Kidney capillary endothelial cell (primary cell): Measurements from ENCODE around the gene GJD2.

ENCODE experiments used
- DNase-seq: peaks from one replicate; pipeline ENCODE4 v3.0.0-alpha.2; 2018; ENCODE audit warnings: low spot score

The GJD2 gene

DNA sequence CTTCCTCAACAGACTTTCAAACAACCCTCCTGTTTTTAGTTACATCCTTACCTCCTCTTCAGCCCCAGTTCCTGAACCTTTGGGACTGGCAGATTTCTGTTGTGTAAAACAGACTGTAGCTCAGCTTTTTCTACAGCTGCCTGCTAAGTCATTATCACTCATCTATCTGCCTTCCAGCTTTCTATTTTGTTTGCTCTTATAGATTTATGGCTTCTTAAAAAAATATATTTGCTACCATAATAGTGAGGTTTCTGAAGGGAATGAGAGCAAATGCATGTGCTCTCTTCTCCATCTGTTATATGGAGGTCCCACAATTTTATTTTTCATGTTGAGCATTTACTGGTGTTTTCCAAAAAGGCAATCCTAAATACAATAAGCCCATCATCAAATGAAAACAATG, 18.2 kb upstream of the GJD2 start:
- DNase-seq: no peak

DNA sequence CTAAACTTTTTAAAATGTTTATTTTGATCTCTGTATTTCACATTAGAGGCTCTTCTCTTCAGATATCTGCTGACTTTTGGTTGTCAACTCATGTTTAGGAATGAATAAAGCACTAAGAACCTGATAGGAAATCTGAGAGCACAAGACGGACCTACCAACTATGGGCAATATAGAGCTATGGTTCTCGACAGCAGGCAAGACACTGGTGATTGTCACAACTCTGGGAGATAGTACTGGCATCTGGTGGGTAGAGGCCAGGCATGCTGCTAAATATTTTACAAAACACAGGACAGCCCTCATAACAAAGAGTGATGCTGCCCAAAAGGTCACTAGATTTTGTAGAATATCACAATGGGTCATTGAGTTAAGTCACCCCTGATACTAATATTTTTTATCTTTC, 17.5 kb upstream of the GJD2 start:
- DNase-seq: no peak

DNA sequence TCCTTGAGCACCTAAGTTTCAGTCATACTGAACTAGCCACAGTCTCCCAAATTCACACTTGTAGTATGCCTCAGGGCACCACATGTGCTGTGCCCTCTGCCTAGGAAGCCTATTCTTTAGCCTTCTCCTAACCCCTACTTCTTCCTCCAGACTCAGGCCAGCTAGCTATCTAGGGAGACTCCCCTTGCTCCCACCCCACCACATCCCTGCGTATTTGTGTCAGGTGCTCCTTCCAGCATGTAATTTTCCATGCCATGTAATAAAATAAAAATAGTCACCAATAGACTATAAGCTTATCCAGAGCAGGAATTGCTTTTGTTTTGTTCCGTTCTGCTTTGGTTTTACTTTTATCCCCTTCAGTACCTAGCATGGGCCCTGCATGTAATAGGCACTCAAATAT, 14.9 kb upstream of the GJD2 start:
- no peak for DNase-seq

DNA sequence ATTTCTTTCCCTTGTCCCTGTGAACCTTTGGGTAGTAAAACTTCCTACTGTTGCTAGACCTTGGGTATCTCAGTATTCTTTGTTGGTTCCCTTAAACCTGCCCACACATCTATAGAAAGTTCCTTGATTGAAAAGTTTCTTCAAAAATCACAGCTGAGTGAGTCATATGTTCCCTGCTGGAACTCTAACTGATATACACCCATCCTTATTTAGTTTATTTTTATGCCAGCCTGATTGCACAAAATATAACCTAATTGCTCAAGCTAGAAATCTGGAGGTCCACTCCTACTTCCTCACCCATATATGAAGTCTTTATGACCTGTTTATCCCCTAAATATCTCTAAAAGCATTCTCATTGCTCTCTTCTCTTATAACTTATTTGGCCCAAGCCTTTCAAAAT, 13.7 kb upstream of the GJD2 start:
- no peak for DNase-seq

- no peak for DNase-seq
These were observed 10.9 kb upstream of the GJD2 start for GRCh38 chr15:34765741-34766140.

DNA sequence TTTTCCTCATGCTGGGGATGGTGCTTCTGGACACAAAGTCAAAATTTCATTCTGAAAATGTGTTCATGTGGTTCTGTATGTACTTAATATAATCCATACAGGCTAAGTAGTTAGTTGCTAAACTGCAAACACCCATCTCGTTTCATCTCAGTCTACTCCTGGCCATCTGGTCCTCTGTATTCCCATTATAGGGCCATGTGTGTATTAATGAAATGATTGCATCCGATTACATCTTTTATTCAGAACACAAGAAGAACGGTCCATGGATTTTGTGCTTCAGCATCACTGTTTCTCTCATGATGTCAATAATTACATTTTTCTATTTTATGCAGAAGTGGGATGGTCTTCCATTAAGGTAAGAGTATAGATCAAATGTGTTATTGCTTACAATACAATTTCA, 6.1 kb upstream of the GJD2 start:
- DNase-seq: no peak

- no peak for DNase-seq
These were observed 5.2 kb upstream of the GJD2 start for GRCh38 chr15:34759992-34760391.

GRCh38 chr15:34759347-34759746, 4.5 kb upstream of the GJD2 start:
- no peak for DNase-seq

GRCh38 chr15:34757262-34757661, 2.5 kb upstream of the GJD2 start:
- DNase-seq: no peak

- DNase-seq: no peak
These were observed 598 bp upstream of the GJD2 start for GRCh38 chr15:34755419-34755773.

- DNase-seq: no peak
These were observed 612 bp downstream of the GJD2 start for GRCh38 chr15:34754171-34754601.

DNA sequence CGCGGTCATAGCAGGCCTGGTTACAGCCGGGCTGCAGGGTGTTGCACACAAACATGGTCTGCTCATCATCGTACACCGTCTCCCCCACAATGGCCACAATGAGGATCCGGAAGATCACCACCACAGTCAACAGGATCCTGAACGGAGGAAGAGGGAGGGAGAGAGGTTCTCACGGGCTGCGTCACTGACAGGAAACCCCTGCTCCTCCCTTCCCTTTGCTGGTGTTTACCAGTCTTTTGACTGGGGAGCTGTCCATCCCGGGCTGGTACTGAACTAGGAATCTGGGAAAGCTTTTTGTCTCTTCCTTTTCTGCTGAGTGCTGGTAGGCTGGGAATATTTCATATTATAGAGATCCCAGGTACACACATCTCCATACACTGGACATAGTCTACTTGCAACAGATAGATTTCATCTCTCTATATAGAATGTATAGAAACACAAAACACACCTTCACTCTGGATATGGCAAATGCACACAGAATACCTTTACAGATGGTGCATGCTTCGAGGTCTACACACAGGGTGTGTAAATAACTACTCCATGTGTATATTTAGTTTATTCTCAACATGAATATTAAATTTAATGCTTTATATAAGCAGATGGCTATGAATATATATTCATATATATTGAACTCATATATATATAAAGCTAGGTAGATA, 1.4 kb downstream of the GJD2 start:
- peak; percentile 47 for DNase-seq

DNA sequence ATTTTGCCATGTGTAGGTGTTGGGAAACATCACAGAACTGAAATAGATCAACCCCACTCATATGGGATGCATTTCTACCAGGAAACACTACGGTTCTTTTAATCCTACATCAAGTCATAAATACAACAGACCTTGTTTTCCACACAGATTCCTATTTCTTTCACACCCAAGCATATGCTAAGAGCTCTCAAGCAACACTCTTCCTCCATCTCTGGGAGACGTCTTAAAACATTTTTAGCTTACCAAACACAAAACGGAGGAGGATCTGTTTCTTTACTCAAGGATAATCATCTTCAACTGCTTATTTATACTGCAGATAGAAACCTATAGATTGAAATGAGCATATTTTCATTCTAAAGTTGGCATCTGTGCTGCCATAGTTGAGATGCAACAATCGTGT, 5.1 kb downstream of the GJD2 start:
- DNase-seq: no peak

GRCh38 chr15:34739346-34739745, 15.5 kb downstream of the GJD2 start:
- no peak for DNase-seq

DNA sequence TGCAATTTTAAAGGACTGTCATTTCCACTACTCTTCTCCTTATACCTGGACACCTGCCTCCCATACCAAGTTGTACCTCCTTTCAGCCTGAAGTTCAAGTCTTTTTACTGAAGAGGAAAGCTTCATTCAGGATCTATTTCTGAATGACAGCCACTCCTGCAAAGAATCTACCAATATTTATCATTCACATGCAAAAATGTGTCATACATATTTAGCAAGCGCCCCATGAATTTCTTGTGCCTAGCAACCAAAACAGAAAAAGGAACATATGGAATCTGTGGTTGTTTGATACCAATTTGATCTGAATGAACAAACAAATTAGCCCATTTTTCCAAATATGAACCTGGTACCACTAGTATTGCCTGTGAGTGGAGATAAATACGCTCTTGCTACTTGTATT, 16.8 kb downstream of the GJD2 start:
- no peak for DNase-seq

DNA sequence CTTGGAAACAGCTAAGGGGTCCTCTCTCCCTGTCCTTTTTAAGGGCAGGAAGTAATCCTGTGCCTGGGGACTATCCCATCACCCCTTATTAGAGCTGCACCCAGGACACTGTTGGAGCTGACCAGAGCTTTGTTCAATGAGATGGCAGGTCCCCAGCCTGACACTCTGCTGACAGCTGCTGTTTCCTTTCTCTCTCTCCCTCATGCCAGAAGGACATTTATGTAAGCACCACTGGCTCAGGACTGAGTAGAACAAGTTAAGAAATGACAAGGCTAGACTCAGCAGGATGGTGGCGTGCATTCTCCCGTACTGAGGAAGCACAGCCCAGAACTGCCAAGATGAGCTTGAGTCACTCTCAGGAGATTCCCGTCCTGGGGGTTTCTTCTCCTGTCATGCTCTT, 17.3 kb downstream of the GJD2 start:
- no peak for DNase-seq

DNA sequence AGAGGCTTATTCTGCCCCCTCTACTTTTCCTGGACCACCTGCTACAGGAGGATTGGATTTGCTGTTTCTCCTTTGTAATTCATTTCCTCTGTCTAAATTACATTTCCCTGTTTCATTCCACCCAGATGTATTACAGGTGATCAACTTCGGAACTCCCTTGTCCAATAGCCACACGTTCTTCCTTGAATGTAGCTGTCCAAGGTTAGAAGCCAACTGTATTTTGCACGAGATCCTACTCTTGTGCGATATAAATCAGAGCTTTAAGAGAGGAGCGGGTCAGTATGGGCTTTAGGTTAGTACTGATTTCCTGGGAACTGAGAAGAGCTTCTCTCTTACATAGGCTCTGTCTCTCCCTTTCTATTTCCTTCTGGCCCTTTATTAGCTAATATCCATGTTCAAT, 20.5 kb downstream of the GJD2 start:
- no peak for DNase-seq

DNA sequence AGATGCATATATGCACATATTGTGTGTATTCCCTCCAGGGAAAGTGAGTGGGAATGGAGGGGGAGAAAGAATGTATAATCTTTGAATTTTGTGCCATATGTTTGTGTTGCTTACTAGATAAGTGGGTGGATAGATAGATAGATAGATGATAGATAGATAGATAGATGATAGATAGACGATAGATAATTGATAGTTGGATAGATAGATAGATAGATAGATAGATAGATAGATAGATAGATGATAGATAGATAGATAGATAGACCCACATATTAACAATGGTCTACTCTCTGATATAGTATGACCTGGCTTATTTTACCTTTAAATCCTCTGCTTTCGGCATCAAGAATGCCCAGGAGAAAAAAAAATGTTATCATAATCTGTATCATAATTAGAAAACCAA, 21.2 kb downstream of the GJD2 start:
- DNase-seq: no peak

DNA sequence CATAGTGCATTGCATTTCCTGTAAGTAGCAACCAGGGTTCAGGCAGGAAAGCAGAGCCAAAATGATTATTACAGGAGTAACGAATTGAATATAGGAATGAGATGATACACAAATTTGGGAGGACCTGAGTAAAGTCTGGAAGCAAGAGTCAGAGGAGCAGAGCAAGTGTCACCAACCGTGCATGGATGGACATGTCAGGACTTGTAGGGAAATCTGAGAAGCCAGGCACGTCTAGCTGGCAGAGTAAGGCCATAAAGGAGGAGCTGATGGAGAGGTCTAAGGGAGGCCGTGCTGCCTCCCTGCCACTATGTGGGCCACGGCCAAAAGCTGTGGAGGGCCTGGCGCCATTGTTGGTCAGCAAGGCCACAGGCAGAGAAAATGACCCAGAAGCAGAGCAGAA, 22.4 kb downstream of the GJD2 start:
- DNase-seq: no peak

GRCh38 chr15:34730701-34731100, 24.1 kb downstream of the GJD2 start:
- no peak for DNase-seq

- DNase-seq: no peak
These were observed 24.9 kb downstream of the GJD2 start for GRCh38 chr15:34729886-34730285.

GRCh38 chr15:34729056-34729455, 25.7 kb downstream of the GJD2 start:
- no peak for DNase-seq

DNA sequence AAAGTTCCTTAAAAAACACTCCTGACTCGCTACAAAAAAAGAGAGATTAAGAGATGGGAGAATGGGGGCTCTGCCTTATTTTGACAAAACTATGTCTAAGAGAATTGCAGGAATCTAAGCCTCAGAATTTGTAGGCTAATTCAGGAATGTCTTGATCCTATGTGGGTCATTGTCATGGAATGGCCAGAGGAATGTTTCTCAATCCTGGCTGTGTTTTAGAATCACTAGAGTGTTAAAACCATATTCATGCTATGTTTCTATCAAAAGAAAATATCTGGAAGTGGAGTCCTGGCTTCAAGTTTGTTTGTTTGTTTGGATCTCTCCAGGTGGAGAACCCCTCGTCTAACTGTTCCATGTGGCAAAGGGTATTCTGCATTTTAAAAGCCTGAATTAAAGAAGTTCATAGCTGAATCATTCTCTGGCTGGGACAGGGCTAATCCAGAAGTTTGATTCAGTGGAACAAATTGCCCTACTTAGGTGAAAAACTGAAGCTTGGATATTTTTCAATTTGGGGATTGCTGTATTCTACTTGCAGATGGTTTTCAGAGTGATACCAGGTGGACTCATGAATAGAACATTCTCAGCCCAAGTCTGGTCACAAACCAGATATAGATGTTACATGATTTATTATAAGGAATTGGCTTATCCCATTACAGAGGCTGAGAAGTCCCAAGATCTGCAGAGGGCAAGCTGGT, 28.2 kb downstream of the GJD2 start:
- no peak for DNase-seq

DNA sequence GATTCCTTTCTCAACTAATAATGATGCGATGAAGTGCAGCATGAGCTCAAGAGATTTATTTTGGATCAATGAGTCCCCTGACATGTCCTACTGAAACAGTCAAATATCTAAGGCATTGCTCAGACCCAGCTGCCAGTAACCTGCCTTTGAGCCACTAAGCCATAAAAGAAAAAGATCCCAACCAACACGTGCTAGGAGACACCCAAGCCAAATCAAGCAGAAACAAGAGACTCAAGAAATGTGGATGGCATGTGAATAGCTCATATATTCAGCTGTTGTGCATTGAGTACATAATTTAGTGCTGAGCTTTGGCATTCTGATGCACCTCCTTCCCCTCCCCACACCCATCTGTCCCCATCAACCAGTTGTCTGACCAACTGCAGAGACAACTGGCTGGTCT, 29.2 kb downstream of the GJD2 start:
- DNase-seq: no peak
